ENCODE measurements around the gene TRPM2.
"Not testable (repeated sequence)": the region's sequence is repeated elsewhere in the genome, so short reads cannot be mapped to it uniquely, and the experiment has no call there.

Gene TRPM2

GRCh38 chr21:44392916-44393315 is 39.5 kb downstream of the TRPM2 start:
- no peak for DNase-seq (ENCODE audit: low read depth)
- no peak for TF ChIP-seq CTCF (conservative IDR thresholded peaks at IDR 0.05; ENCODE audit: low read depth, low read length)
- no peak overlapping the region for H3K4me3 ChIP-seq (ENCODE audit: low read depth, low read length)

GRCh38 chr21:44394733-44395132 is 41.3 kb downstream of the TRPM2 start:
- no peak for TF ChIP-seq CTCF (conservative IDR thresholded peaks at IDR 0.05; ENCODE audit: low read depth, low read length)
- no peak for DNase-seq (ENCODE audit: low read depth)
- H3K4me3 ChIP-seq (ENCODE audit: low read depth, low read length): no peak overlapping the region

GRCh38 chr21:44395260-44395659 is 41.8 kb downstream of the TRPM2 start:
- no peak for TF ChIP-seq CTCF (conservative IDR thresholded peaks at IDR 0.05; ENCODE audit: low read depth, low read length)
- H3K4me3 ChIP-seq (ENCODE audit: low read depth, low read length): no peak overlapping the region
- no peak for DNase-seq (ENCODE audit: low read depth)

- H3K4me3 ChIP-seq (ENCODE audit: low read depth, low read length); DNase-seq (ENCODE audit: low read depth): not testable (repeated sequence)
These were observed 43.4 kb downstream of the TRPM2 start for GRCh38 chr21:44396803-44397202.

GRCh38 chr21:44397431-44398031 is 44.1 kb downstream of the TRPM2 start:
- no peak for DNase-seq (ENCODE audit: low read depth)
- no peak overlapping the region for H3K4me3 ChIP-seq (ENCODE audit: low read depth, low read length)
- TF ChIP-seq CTCF (conservative IDR thresholded peaks at IDR 0.05; ENCODE audit: low read depth, low read length): no peak

GRCh38 chr21:44398499-44398898 is 45.1 kb downstream of the TRPM2 start:
- DNase-seq (ENCODE audit: low read depth): no peak
- TF ChIP-seq CTCF (conservative IDR thresholded peaks at IDR 0.05; ENCODE audit: low read depth, low read length): no peak
- no peak overlapping the region for H3K4me3 ChIP-seq (ENCODE audit: low read depth, low read length)

GRCh38 chr21:44399151-44399954 is 45.9 kb downstream of the TRPM2 start:
- no peak for DNase-seq (ENCODE audit: low read depth)
- H3K4me3 ChIP-seq (ENCODE audit: low read depth, low read length): no peak overlapping the region
- no peak for TF ChIP-seq CTCF (conservative IDR thresholded peaks at IDR 0.05; ENCODE audit: low read depth, low read length)
